ENCODE measurements around the gene GRID1.

The GRID1 gene

GRCh38 chr10:86139066-86139657 is 227.4 kb downstream of the GRID1 start:
- ChIA-PET POLR2A (no interaction called here), CTCF (interaction anchor here (0.5 to 1.9 kb wide), 9 partner anchors 11 to 430 kb away, joined by 3 to 11 read pairs (median 4); no protein-coding TSS in a partner anchor)

GRCh38 chr10:86138551-86139065 is 228.0 kb downstream of the GRID1 start:
- Histone ChIP-seq H3K36me3 (ENCODE audit: control insufficient read depth in 2 of 2, insufficient read depth in 1 of 2, low read length in 2 of 2) (peaks cover 0 to 4% of the 10 kb centered on the region in 2 experiments; a peak in 1 of 3 replicates), H3K27ac (ENCODE audit: extremely low read depth, low read depth, low read length) (no peak overlapping the region), H3K4me3 (ENCODE audit: low read depth, low read length) (no peak overlapping the region), H3K9me3 (ENCODE audit: control insufficient read depth, insufficient read depth, low read depth, low read length) (no peaks in the 10 kb centered on the region), H3K4me1 (ENCODE audit: control insufficient read depth, insufficient read depth, low read length) (no peaks in the 10 kb centered on the region)
- POLR2A ChIA-PET, result no interaction called here
- TF ChIP-seq ZNF658 (tag by site-specific recombination; IDR thresholded peaks at IDR 0.05) (no peak), ZBTB10 (tag by site-specific recombination; IDR thresholded peaks at IDR 0.05) (no peak), ZNF521 (tag by site-specific recombination; IDR thresholded peaks at IDR 0.05) (no peak), ZNF571 (tag by site-specific recombination; IDR thresholded peaks at IDR 0.05) (no peak), RBAK (tag by site-specific recombination; IDR thresholded peaks at IDR 0.05) (no peak), ZBTB44 (tag by site-specific recombination; IDR thresholded peaks at IDR 0.05) (no peak), ZNF394 (tag by site-specific recombination; IDR thresholded peaks at IDR 0.05; ENCODE audit: borderline replicate concordance) (no peak), ZNF292 (tag by site-specific recombination; IDR thresholded peaks at IDR 0.05; ENCODE audit: borderline replicate concordance, low read depth) (no peak), ZNF266 (tag by site-specific recombination; IDR thresholded peaks at IDR 0.05; ENCODE audit: low read depth) (no peak), ZNF830 (tag by site-specific recombination; IDR thresholded peaks at IDR 0.05; ENCODE audit: low read depth) (no peak), ZSCAN5A (tag by site-specific recombination; IDR thresholded peaks at IDR 0.05) (no peak), ZFP3 (tag by site-specific recombination; IDR thresholded peaks at IDR 0.05; ENCODE audit: low read depth) (no peak), ZNF747 (tag by site-specific recombination; IDR thresholded peaks at IDR 0.05) (no peak), TCF7L2 (IDR thresholded peaks at IDR 0.05; ENCODE audit: borderline replicate concordance, low read depth, low read length) (no peak), ZNF664 (tag by site-specific recombination; IDR thresholded peaks at IDR 0.05) (no peak), ZNF335 (tag by site-specific recombination; conservative IDR thresholded peaks at IDR 0.05) (no peak), ZNF416 (tag by site-specific recombination; IDR thresholded peaks at IDR 0.05) (no peak), ZFP37 (tag by site-specific recombination; IDR thresholded peaks at IDR 0.05) (no peak), ZNF157 (tag by site-specific recombination; IDR thresholded peaks at IDR 0.05) (no peak)
- CTCF ChIA-PET, result interaction anchor here (0.6 to 1.9 kb wide), 4 partner anchors 11 to 139 kb away, joined by 3 to 11 read pairs (median 3); no protein-coding TSS in a partner anchor

More at GRCh38 chr10:86139066-86139657, 227.4 kb downstream of the GRID1 start:
- peak; percentile 36; the same call in 1 of the 2 replicates for TF ChIP-seq CTCF (tag by site-specific recombination; IDR thresholded peaks at IDR 0.05)
- 0 out of 2 replicates have a peak, but pooled peaks have one; percentile 23 for TF ChIP-seq SCRT2 (tag by site-specific recombination; IDR thresholded peaks at IDR 0.05)
- no peak for TF ChIP-seq ZNF596 (tag by site-specific recombination; IDR thresholded peaks at IDR 0.05)
- no peaks in the 10 kb centered on the region for H3K4me1 ChIP-seq (ENCODE audit: control insufficient read depth, insufficient read depth, low read length)
- peaks cover 0 to 1% of the 10 kb centered on the region in 2 experiments; a peak in 1 of 3 replicates for H3K36me3 ChIP-seq (ENCODE audit: control insufficient read depth in 2 of 2, insufficient read depth in 1 of 2, low read length in 2 of 2)
- H3K27ac ChIP-seq (ENCODE audit: extremely low read depth, low read depth, low read length), result no peak overlapping the region
- H3K9me3 ChIP-seq (ENCODE audit: control insufficient read depth, insufficient read depth, low read depth, low read length), result no peaks in the 10 kb centered on the region
- H3K4me3 ChIP-seq (ENCODE audit: low read depth, low read length), result no peak overlapping the region
